ENCODE data around the gene PPIP5K2. TPM values are rescaled to one million over a fixed set of nuclear protein-coding genes. Genes with fewer than 3 reads are reported as not detected.

Gene PPIP5K2
- total and polyA plus RNA-seq, 4 donors: 9.7 to 38.6 (median 27.4) TPM

DNA sequence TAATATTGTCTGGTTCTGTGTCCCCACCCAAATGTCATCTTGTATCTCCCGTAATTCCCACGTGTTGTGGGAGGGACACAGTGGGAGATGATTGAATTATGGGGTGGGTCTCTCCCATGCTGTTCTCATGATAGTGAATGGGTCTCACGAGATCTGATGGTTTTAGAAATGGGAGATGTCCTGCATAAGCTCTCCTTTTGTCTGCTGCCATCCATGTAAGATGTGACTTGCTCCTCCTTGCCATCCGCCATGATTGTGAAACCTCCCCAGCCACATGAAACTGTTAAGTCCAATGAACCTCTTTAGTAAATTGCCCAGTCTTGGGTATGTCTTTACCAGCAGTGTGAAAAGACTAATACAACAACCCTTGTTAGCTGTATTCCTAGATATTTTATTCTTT lies 44.7 kb upstream of the PPIP5K2 start:
- TF ChIP-seq CTCF (IDR thresholded peaks at IDR 0.05; ENCODE audit: low read depth, low read length, missing input control) (no peak), REST (IDR thresholded peaks at IDR 0.05) (no peak), YY1 (IDR thresholded peaks at IDR 0.05) (no peak), FOXA1 (IDR thresholded peaks at IDR 0.05) (no peak), HNF4A (conservative IDR thresholded peaks at IDR 0.05) (no peak), SP1 (IDR thresholded peaks at IDR 0.05) (no peak), HNF4G (IDR thresholded peaks at IDR 0.05) (no peak), FOXA2 (IDR thresholded peaks at IDR 0.05) (no peak), RAD21 (IDR thresholded peaks at IDR 0.05) (no peak), EGR1 (IDR thresholded peaks at IDR 0.05; ENCODE audit: low read depth in 2 of 2) (no peak), JUND (IDR thresholded peaks at IDR 0.05) (no peak), ZBTB33 (IDR thresholded peaks at IDR 0.05) (no peak), GABPA (IDR thresholded peaks at IDR 0.05 in 1 of 2, conservative IDR thresholded peaks at IDR 0.05 in 1 of 2) (no peak), RXRA (IDR thresholded peaks at IDR 0.05) (no peak), NR2F2 (IDR thresholded peaks at IDR 0.05) (no peak)
- TF ChIP-seq, protein P1, sequence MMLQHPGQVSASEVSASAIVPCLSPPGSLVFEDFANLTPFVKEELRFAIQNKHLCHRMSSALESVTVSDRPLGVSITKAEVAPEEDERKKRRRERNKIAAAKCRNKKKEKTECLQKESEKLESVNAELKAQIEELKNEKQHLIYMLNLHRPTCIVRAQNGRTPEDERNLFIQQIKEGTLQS (IDR thresholded peaks at IDR 0.05): no peak
- TF ChIP-seq, protein P2, sequence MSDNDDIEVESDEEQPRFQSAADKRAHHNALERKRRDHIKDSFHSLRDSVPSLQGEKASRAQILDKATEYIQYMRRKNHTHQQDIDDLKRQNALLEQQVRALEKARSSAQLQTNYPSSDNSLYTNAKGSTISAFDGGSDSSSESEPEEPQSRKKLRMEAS (IDR thresholded peaks at IDR 0.05): no peak
- 85% methylated on average over 4 of the region's 4 CpGs for WGBS
- H3K4me1 ChIP-seq (ENCODE audit: control insufficient read depth in 4 of 4, insufficient read depth in 4 of 4, low read length in 3 of 4): no peaks in the 10 kb centered on the region
- no peak overlapping the region for H3K27ac ChIP-seq (ENCODE audit: low read depth in 1 of 2, low read length in 2 of 2)
- DNase-seq (ENCODE audit: low spot score): no peak
- no peaks in the 10 kb centered on the region for H3K27me3 ChIP-seq (ENCODE audit: control insufficient read depth in 4 of 4, insufficient read depth in 4 of 4, low read length in 3 of 4)
- no peaks in the 10 kb centered on the region for H3K36me3 ChIP-seq (ENCODE audit: control insufficient read depth in 4 of 4, insufficient read depth in 3 of 4, low read depth in 1 of 4, low read length in 3 of 4)
- peaks cover 19 to 33% (median 23%) of the 10 kb centered on the region in 4 donors for H3K9me3 ChIP-seq (ENCODE audit: control insufficient read depth in 4 of 4, low read length in 3 of 4)
- no peak overlapping the region for H3K4me3 ChIP-seq (ENCODE audit: low read depth in 1 of 3, low read length in 3 of 3)
- no peak overlapping the region for H3K9ac ChIP-seq (ENCODE audit: low read depth in 1 of 2, low read length in 2 of 2)

GRCh38 chr5:103079796-103080195 lies 40.3 kb upstream of the PPIP5K2 start:
- Histone ChIP-seq H3K9me3 (ENCODE audit: control insufficient read depth in 4 of 4, low read length in 3 of 4) (peaks cover 15 to 58% (median 25%) of the 10 kb centered on the region in 4 donors), H3K4me3 (ENCODE audit: low read depth in 1 of 3, low read length in 3 of 3) (no peak overlapping the region), H3K27ac (ENCODE audit: low read depth in 1 of 2, low read length in 2 of 2) (no peak overlapping the region), H3K36me3 (ENCODE audit: control insufficient read depth in 4 of 4, insufficient read depth in 3 of 4, low read depth in 1 of 4, low read length in 3 of 4) (peaks cover 0 to 4% (median 1%) of the 10 kb centered on the region in 4 donors), H3K4me1 (ENCODE audit: control insufficient read depth in 4 of 4, insufficient read depth in 4 of 4, low read length in 3 of 4) (no peaks in the 10 kb centered on the region), H3K9ac (ENCODE audit: low read depth in 1 of 2, low read length in 2 of 2) (no peak overlapping the region), H3K27me3 (ENCODE audit: control insufficient read depth in 4 of 4, insufficient read depth in 4 of 4, low read length in 3 of 4) (no peaks in the 10 kb centered on the region)
- 87% methylated on average over 4 of the region's 4 CpGs for WGBS
- no peak for DNase-seq (ENCODE audit: low spot score)
- TF ChIP-seq FOXA2 (IDR thresholded peaks at IDR 0.05) (no peak), HNF4A (conservative IDR thresholded peaks at IDR 0.05) (no peak), EGR1 (IDR thresholded peaks at IDR 0.05; ENCODE audit: low read depth in 2 of 2) (no peak)

Data from liver (tissue), 9 donors.